ENCODE results near the gene NEURL2.

Gene NEURL2

GRCh38 chr20:45918182-45918737, 27.3 kb upstream of the NEURL2 start:
- H3K4me3 ChIP-seq (ENCODE audit: low read length) = no peak overlapping the region
- H3K27me3 ChIP-seq (ENCODE audit: insufficient read depth, low read length) = no peaks in the 10 kb centered on the region
- H3K4me1 ChIP-seq (ENCODE audit: insufficient read depth, low read length) = no peaks in the 10 kb centered on the region
- no peak overlapping the region for H3K27ac ChIP-seq (ENCODE audit: low read depth, low read length)
- H3K36me3 ChIP-seq (ENCODE audit: insufficient read depth, low read length) = no peaks in the 10 kb centered on the region
- 96% methylated on average over 5 of the region's 5 CpGs for WGBS
- H3K9ac ChIP-seq (ENCODE audit: low read depth, low read length) = no peak overlapping the region
- H3K9me3 ChIP-seq (ENCODE audit: insufficient read depth, low read depth, low read length) = no peaks in the 10 kb centered on the region

DNA sequence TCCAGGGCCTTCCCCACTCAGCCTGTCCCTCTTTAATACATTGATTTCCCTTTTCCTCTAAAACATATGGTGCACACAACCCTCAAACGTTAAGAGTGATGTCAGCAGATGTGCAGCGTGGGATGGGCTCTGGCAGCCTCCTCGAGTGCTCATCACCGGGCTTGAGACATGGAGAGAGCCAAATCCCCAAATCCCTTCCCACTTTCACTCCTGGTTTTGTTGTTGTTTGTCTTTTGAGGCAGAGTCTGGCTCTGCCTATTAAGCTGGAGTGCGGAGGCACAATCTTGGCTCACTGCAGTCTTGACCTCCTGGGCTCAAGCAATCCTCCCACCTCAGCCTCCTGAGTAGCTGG, 26.8 kb upstream of the NEURL2 start:
- H3K4me3 ChIP-seq (ENCODE audit: low read length) = no peak overlapping the region
- H3K9ac ChIP-seq (ENCODE audit: low read depth, low read length) = no peak overlapping the region
- H3K9me3 ChIP-seq (ENCODE audit: insufficient read depth, low read depth, low read length) = no peaks in the 10 kb centered on the region
- no peaks in the 10 kb centered on the region for H3K36me3 ChIP-seq (ENCODE audit: insufficient read depth, low read length)
- no peaks in the 10 kb centered on the region for H3K27me3 ChIP-seq (ENCODE audit: insufficient read depth, low read length)
- no peak overlapping the region for H3K27ac ChIP-seq (ENCODE audit: low read depth, low read length)
- 92% methylated on average over 5 of the region's 5 CpGs for WGBS
- H3K4me1 ChIP-seq (ENCODE audit: insufficient read depth, low read length) = no peaks in the 10 kb centered on the region

DNA sequence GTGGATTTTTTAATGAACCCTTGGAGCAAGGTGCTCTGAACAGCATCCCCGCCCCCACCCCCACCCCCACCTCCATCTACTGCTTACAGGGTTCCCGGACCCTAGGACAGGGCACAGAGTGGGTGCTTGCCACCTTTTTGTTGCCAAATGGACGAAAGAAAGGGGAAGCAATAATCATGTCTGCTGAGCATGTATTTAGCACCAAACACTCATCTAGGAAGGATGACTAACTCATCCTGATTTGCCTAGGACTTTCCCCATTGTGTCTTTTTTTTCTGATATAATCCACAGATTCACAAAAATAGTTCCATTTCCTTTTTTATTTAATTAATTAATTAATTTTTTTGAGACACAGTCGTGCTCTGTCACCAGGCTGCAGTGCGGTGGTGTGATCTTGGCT, 22.1 kb upstream of the NEURL2 start:
- Histone ChIP-seq H3K4me1 (ENCODE audit: insufficient read depth, low read length) (peaks cover 4% of the 10 kb centered on the region; the same call in 1 of the 2 replicates), H3K4me3 (ENCODE audit: low read length) (no peak overlapping the region), H3K9ac (ENCODE audit: low read depth, low read length) (no peak overlapping the region), H3K27ac (ENCODE audit: low read depth, low read length) (no peak overlapping the region), H3K36me3 (ENCODE audit: insufficient read depth, low read length) (peaks cover 14% of the 10 kb centered on the region), H3K9me3 (ENCODE audit: insufficient read depth, low read depth, low read length) (no peaks in the 10 kb centered on the region), H3K27me3 (ENCODE audit: insufficient read depth, low read length) (no peaks in the 10 kb centered on the region)
- 93% methylated on average over 4 of the region's 5 CpGs for WGBS

GRCh38 chr20:45912344-45912682, 21.3 kb upstream of the NEURL2 start:
- Histone ChIP-seq H3K27me3 (ENCODE audit: insufficient read depth, low read length) (no peaks in the 10 kb centered on the region), H3K36me3 (ENCODE audit: insufficient read depth, low read length) (peaks cover 22% of the 10 kb centered on the region), H3K9ac (ENCODE audit: low read depth, low read length) (peak overlapping the region; percentile 78; the same call in 1 of the 2 replicates), H3K4me3 (ENCODE audit: low read length) (peak overlapping the region; percentile 74), H3K27ac (ENCODE audit: low read depth, low read length) (no peak overlapping the region), H3K4me1 (ENCODE audit: insufficient read depth, low read length) (peaks cover 4% of the 10 kb centered on the region; the same call in 1 of the 2 replicates), H3K9me3 (ENCODE audit: insufficient read depth, low read depth, low read length) (no peaks in the 10 kb centered on the region)
- WGBS = 31% methylated on average over 4 of the region's 4 CpGs

DNA sequence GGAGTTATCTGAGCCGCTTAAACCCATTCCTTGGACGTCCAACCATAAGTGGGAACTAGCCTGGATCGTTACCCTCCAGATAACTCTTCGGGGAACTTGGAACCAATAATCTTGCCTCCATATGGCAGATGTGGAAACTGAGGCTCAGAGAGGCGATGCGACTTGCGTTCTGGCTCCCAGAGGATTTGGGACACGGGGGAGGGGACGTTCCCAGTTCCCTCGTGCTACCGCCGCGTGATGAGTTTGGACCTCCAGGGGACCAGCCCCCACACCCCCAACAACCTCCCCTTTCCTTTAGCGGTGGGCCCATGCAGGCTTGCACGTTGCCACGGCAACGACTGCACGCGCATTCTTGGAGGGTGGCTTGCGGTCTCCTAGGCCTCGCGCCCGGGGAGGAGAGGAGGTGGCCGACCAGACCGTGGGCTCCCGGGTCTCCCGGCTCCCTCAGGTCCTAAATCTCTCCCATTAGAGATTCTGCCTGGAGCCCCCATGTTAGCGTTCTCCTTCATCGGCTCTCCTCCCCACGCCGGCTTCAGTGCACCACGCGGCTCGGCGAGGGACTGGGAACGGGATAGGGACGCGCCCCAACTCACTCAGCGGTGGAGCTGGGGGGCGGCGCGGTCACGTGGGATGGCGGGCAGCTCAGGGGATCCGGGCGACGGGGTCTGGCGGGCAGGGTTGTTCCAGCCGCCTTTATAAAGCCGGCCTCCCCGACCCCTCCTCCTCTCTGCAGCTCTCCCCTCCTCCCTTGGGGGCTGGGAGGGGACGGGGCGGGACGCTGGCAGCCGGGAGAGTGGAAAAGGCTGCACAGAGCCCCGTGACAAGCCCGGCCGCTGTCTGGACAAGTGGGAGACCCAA, 20.7 kb upstream of the NEURL2 start, which contains the start of gene PLTP:
Gene PLTP (minus strand): TSS at position 670 of the 858 bp plus-strand sequence. CDS start 703 bp downstream, outside the sequence.
- Histone ChIP-seq H3K4me1 (ENCODE audit: insufficient read depth, low read length) (peaks cover 4% of the 10 kb centered on the region; the same call in 1 of the 2 replicates), H3K27ac (ENCODE audit: low read depth, low read length) (peak within 1 kb of the TSS; percentile 68), H3K4me3 (ENCODE audit: low read length) (peak within 1 kb of the TSS; percentile 74), H3K9me3 (ENCODE audit: insufficient read depth, low read depth, low read length) (no peaks in the 10 kb centered on the region), H3K27me3 (ENCODE audit: insufficient read depth, low read length) (no peaks in the 10 kb centered on the region), H3K36me3 (ENCODE audit: insufficient read depth, low read length) (peaks cover 27% of the 10 kb centered on the region), H3K9ac (ENCODE audit: low read depth, low read length) (peak within 1 kb of the TSS; percentile 78)
- under 1% methylated on average over 53 of the region's 58 CpGs for WGBS

DNA sequence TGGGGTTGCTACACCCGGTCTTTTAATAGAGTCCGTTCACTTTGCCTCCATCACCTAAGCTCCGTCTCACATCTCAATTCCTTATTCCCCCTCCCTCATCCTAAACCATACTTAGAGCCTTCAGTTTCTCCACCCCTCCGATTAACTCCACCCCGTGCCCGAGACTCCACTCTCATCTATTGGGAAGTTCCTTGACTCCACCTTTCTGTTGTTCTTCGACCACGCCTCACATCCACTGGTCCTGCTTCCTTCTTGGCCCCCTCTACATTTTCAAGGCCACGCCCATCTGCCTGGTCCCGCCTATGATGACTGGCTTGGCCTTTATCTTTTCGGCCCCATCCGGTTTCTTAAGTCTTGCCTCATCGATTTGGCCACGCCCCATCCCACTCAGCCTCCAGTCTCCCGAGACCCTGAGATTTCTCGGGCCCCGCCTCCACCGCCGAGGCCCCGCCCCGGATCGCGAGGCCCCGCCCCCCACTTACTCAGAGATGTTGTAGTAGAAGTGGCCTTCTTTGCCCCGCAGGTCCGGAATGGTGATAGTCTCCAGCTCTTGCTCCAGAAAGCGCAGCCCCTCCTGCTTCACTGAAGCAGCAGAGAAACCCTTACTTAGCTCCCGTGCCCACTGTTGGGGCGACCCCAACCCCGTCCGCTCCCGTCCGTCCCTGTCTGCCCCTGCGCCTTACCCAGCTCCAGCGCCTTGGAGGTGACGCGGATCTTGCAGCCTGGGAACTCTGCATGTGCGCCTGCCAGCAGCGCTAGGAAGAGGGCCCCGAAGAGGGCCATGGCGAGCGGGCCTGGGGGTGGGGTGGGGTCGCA, 19.9 kb upstream of the NEURL2 start:
- Histone ChIP-seq H3K27ac (ENCODE audit: low read depth, low read length) (peak overlapping the region; percentile 68), H3K4me3 (ENCODE audit: low read length) (peak overlapping the region; percentile 74), H3K4me1 (ENCODE audit: insufficient read depth, low read length) (peaks cover 4% of the 10 kb centered on the region; the same call in 1 of the 2 replicates), H3K9me3 (ENCODE audit: insufficient read depth, low read depth, low read length) (no peaks in the 10 kb centered on the region), H3K27me3 (ENCODE audit: insufficient read depth, low read length) (no peaks in the 10 kb centered on the region), H3K9ac (ENCODE audit: low read depth, low read length) (peak overlapping the region; percentile 78), H3K36me3 (ENCODE audit: insufficient read depth, low read length) (peaks cover 33% of the 10 kb centered on the region)
- WGBS = 2% methylated on average over 43 of the region's 43 CpGs

DNA sequence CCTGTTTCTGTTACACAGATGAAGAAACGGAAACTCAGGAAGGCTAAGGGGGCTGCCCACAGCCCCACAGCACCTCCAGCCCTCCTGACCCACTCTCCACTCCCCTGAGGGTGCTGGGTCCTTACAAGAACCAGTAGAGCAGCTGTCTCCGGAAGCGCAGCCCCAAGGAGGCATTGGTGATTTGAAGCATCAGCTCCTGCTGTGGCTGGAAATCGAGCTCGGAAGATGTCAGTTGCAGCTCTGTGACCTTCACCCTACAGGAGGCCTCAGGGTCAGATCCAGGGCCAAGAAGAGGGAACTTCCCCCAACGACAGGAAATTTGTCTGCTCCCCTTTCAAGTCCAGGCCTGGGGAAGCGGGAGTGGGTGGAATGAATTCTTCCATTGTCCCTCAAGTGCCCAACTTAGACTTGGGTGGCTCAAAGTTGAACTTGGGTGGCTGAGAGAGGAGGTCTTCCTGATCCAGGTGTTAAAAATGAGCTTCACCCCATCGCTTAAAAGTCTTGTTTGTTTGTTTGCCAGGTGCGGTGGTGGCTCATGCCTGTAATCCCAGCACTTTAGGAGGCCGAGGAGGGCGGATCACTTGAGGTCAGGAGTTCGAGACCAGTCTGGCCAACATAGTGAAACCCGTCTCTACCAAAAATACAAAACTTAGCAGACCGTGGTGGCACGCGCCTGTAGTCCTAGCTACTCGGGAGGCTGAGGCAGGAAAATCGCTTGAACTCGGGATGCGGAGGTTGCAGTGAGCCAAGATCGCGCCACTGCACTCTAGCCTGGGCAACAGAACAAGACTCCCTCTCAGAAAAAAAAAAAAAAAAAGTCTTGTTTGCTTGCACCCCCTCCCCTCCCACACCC, 19.0 kb upstream of the NEURL2 start:
- no peak overlapping the region for H3K27ac ChIP-seq (ENCODE audit: low read depth, low read length)
- H3K9ac ChIP-seq (ENCODE audit: low read depth, low read length) = no peak overlapping the region
- H3K4me1 ChIP-seq (ENCODE audit: insufficient read depth, low read length) = peaks cover 4% of the 10 kb centered on the region; the same call in 1 of the 2 replicates
- peak overlapping the region; percentile 31 for H3K4me3 ChIP-seq (ENCODE audit: low read length)
- no peaks in the 10 kb centered on the region for H3K27me3 ChIP-seq (ENCODE audit: insufficient read depth, low read length)
- 90% methylated on average over 21 of the region's 22 CpGs for WGBS
- H3K36me3 ChIP-seq (ENCODE audit: insufficient read depth, low read length) = peaks cover 42% of the 10 kb centered on the region
- no peaks in the 10 kb centered on the region for H3K9me3 ChIP-seq (ENCODE audit: insufficient read depth, low read depth, low read length)

GRCh38 chr20:45909336-45909808, 18.4 kb upstream of the NEURL2 start:
- H3K9me3 ChIP-seq (ENCODE audit: insufficient read depth, low read depth, low read length) = no peaks in the 10 kb centered on the region
- H3K27ac ChIP-seq (ENCODE audit: low read depth, low read length) = no peak overlapping the region
- peaks cover 48% of the 10 kb centered on the region for H3K36me3 ChIP-seq (ENCODE audit: insufficient read depth, low read length)
- no peaks in the 10 kb centered on the region for H3K27me3 ChIP-seq (ENCODE audit: insufficient read depth, low read length)
- WGBS = 96% methylated on average over 12 of the region's 12 CpGs
- H3K4me3 ChIP-seq (ENCODE audit: low read length) = no peak overlapping the region
- peaks cover 4% of the 10 kb centered on the region; the same call in 1 of the 2 replicates for H3K4me1 ChIP-seq (ENCODE audit: insufficient read depth, low read length)
- no peak overlapping the region for H3K9ac ChIP-seq (ENCODE audit: low read depth, low read length)

DNA sequence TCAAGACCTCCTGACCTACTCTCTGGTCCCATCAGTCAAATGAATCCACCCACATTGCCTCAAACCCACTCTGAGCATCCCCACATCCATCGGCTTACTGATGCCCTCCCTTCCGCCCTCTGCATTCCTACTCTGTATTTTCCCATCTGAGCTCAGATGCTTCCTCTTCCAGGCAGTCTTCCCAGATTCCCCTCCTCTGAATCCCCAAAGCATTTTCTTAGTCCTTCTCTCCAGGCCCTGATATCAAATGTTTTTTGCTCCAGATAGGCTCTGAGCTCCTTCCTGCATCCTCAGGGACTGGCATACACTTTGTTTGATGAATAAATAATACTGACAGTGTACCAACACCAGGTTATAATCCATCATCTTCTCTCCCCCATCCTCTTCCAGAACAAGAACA, 17.1 kb upstream of the NEURL2 start:
- H3K27ac ChIP-seq (ENCODE audit: low read depth, low read length) = no peak overlapping the region
- H3K4me1 ChIP-seq (ENCODE audit: insufficient read depth, low read length) = peaks cover 4% of the 10 kb centered on the region; the same call in 1 of the 2 replicates
- WGBS = 90% methylated on average over 2 of the region's 2 CpGs
- H3K36me3 ChIP-seq (ENCODE audit: insufficient read depth, low read length) = peaks cover 61% of the 10 kb centered on the region
- H3K4me3 ChIP-seq (ENCODE audit: low read length) = no peak overlapping the region
- H3K9ac ChIP-seq (ENCODE audit: low read depth, low read length) = no peak overlapping the region
- H3K27me3 ChIP-seq (ENCODE audit: insufficient read depth, low read length) = no peaks in the 10 kb centered on the region
- H3K9me3 ChIP-seq (ENCODE audit: insufficient read depth, low read depth, low read length) = no peaks in the 10 kb centered on the region

DNA sequence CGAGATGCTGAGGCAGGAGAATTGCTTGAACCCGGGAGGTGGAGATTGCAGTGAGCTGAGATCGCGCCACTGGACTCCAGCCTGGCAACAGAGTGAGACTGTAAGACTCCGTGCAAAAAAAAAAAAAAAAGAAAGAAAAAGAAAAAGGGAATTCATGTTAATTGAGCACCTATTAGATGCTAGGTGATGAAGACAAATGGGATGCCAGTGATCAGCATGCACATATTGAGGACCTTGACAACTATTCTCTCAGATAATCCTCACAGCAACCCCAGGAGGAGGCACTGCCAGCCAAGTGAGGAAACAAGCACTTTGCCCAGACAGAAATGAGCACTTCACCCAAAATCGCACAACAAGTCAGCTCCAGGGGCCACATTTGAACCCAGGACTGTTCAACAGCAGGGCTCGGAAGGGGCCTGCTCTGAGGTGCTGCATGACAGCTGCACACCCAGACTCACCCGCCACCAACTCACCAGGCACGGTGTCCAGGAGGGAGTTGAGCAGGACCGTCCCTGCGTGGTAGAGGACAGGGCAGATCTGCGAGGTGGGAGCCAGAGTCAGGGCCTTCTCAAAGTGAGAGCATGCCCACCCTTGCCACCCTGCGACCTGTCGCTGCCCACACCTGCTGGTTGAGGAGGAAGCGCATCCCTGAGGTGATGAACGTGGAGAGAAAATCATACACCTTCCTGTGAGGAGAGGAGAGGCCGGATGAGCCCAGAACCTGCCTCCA, 16.4 kb upstream of the NEURL2 start:
- Histone ChIP-seq H3K9ac (ENCODE audit: low read depth, low read length) (no peak overlapping the region), H3K27me3 (ENCODE audit: insufficient read depth, low read length) (no peaks in the 10 kb centered on the region), H3K4me3 (ENCODE audit: low read length) (no peak overlapping the region), H3K4me1 (ENCODE audit: insufficient read depth, low read length) (peaks cover 2% of the 10 kb centered on the region; the same call in 1 of the 2 replicates), H3K9me3 (ENCODE audit: insufficient read depth, low read depth, low read length) (no peaks in the 10 kb centered on the region), H3K36me3 (ENCODE audit: insufficient read depth, low read length) (peaks cover 67% of the 10 kb centered on the region), H3K27ac (ENCODE audit: low read depth, low read length) (no peak overlapping the region)
- WGBS = 96% methylated on average over 17 of the region's 17 CpGs
